ENCODE measurements around the gene PCGF1.
"Not testable (repeated sequence)": the region's sequence is repeated elsewhere in the genome, so short reads cannot be mapped to it uniquely, and the experiment has no call there.

The PCGF1 gene

DNA sequence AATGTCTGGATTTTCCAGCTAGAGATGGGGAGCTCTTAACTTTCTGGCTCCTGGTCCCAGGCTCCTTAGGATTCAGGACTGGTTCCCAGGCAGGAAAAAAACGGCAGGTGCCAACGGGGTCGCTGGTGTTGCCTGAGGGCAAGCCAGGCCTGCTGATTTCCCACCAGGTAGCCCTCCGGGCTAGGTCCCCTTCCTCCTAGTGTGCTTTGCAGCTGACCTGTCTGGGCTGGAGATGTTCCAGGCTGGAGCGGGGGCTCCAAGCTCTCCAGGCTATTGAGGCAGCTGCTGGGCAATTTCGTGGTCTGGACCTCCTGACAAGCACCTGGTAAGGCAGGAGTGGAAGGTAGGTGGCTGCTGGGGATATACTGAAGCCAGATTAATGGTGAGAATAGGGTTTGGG, 33.0 kb downstream of the PCGF1 start:
- no peak for DNase-seq (ENCODE audit: low read depth in 3 of 3, low spot score in 1 of 3)

DNA sequence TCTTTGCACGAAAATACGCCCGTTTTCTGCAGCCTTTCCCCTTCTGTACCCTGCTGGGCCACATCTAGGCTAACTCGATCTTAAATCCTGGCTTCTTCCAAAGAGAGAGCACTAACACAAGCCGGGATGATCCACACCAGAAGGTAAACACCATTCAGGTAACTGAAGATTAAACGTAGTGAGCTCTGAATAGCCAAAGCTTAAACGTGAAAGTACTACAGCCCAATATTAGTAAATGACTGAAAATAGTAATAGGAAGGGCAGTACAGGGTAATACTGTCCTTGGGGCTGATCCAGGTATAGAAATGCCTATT, 34.6 kb downstream of the PCGF1 start:
- no peak for DNase-seq (ENCODE audit: low read depth in 3 of 3, low spot score in 1 of 3)

DNA sequence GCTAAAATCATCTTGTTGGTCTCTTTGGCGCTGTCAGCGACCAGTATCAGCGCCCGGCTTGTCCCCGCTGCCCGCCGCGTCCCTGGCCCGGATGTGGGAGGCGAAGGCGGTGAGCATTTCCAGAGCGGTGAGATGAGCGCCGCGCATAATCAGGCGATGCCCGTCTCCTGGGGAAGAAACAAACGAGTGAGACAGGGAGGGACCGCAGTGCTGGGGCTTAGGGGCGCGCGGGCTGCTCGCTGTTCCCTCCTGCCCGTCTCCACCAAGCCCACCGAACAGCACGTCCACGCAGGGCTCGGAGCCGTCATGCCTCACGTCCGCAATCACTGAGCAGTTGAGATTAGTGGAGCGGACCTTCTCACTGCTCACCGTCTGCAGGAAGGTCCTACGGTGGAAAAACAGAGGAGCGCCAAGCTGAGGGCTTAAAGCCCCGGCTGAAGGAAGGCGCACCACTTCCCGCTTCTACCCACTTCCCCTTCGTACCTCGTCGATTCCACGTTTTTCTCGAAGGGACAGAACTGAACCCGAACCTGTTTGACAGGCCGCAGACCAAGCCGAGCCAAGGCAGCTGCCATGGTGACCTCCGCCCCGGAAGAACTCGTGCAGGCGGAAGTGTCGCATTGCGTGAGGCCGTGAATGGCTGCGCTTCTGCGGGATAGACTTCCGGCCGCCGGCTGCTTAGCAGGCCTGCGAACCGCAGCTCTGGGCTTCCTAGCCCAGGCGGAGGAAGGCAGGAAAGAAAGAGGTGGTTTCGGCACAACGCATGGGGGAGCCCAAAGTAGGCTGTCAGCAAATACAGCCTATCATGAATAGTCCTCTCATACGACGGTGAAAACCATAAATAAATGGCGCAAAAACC, 35.2 kb downstream of the PCGF1 start, which contains the start of gene MRPL53:
Gene MRPL53 (minus strand): TSS at position 595 of the 859 bp plus-strand sequence. CDS start 20 bp downstream, at position 575.
- DNase-seq (ENCODE audit: low read depth in 3 of 3, low spot score in 1 of 3): peak; percentile 88 to 97 (median 93)

DNA sequence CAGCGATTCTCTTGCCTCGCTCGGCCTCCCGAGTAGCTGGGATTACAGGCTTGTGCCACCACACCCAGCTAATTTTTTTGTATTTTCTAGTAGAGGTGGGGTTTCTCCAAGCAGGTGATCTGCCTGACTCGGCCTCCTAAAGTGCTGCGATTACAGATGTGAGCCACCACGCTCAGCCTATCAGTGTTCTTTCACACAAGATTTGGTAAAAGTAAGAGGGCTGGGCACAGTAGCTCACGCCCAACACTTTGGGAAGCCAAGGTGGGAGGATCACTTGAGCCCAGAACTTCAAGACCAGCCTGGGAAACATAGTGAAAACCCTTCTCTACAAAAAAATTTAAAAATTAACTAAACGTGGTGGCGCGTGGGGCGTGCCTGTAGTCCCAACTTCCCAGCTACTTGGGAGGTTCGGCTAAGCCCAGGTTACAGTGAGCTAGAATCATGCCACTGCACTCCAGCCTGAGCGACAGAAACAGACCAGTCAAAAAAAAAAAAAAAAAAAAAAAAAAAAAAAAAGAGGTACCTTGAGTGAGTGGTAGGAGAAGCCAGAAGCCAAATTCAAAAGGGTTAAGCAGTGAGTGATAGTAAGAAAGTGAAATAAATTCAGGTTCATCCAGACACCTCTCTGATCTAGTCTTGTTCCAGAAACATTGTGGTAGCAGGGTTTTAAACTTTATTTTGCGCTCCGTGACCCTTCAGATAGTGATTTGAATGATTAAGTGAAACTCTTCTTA, 36.0 kb downstream of the PCGF1 start:
- no peak for DNase-seq (ENCODE audit: low read depth in 3 of 3, low spot score in 1 of 3)

DNA sequence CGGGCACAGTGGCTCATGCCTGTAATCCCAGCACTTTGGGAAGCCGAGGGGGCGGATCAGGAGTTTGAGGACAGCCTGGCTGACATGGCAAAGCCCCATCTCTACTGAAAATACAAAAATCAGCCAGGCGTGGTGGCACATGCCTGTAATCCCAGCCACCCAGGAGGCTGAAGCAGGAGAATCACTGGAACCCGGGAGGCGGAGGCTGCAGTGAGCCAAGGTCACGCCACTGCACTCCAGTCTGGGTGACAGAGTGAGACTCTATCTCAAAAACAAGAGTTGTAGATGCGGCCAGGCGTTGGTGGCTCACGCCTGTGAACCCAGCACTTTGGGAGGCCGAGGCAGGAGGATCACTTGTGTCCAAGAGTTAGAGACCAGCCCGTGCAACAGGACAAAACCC, 36.8 kb downstream of the PCGF1 start:
- not testable (repeated sequence) for DNase-seq (ENCODE audit: low read depth in 3 of 3, low spot score in 1 of 3)

DNA sequence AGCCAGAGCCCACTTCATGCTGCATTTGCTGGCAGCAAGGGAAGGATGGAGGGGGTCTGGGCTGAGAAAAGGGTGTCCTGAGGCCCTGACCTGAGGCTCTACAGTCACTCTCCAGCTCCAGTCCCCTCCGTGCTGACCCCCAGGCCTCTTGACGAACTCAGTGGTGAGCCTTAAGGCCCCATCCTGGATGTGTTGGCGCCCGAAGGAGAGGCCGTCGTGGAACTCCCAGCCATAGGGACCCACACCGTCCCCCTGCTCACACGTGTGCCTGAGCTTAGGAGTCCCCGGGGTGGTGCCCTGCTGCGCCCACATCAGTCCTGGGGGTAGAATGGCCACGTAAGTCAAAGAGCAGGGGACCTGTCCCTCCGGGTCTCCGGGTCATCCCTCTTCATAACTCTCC, 43.1 kb downstream of the PCGF1 start:
- no peak for DNase-seq (ENCODE audit: low read depth in 3 of 3, low spot score in 1 of 3)

DNA sequence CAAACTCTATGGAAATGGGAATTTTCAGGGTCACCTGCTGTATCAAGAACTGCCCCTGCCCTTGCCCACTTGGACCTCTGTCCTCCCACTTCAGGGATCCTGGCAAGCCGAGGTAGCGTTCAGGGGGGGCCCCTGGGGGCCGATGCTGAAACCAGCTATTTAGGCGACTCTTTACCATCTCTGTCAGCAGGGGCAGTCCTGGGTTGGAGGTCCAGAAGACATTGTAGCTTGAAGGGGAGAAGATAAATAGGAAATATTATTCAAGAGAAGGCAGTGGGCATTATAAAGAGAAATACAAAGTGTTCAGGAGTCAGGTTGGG, 44.7 kb downstream of the PCGF1 start:
- DNase-seq (ENCODE audit: low read depth in 3 of 3, low spot score in 1 of 3): no peak

DNA sequence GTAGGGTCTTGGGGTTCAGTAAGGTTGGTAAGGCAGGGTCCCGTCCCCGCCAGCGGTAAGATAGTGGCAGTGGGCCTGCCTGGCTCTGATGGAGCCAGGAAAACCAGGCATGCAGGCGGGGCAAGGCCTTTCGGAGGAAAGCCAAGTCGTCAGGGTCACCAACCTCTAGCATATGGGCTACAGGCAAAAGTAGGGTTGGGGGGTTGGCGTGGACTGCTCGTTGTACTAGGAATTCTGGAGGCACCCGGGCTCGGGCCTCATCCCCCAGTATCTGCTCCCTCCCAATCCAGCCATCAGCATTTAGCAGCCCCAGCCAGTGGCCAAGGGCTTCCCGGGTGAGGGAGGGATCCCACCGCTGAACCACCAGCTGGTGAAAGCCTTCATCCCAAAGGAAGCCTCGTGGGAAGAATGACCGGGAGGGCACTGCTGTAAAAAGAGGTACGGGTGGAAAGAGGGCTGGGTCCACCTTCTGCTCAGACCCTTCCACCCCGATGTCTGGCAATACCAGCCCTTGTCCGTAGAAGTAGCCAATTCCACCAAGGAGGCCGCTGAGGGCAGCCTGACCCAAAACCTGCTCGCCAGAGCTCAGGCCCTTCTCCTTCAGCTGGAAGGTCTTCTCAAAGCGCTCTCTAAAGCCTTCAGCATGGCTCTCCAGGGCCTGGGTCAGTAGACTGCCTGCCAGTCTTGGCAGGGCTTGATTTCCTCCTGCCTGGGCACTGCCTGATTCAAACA, 45.3 kb downstream of the PCGF1 start:
- no peak for DNase-seq (ENCODE audit: low read depth in 3 of 3, low spot score in 1 of 3)

DNA sequence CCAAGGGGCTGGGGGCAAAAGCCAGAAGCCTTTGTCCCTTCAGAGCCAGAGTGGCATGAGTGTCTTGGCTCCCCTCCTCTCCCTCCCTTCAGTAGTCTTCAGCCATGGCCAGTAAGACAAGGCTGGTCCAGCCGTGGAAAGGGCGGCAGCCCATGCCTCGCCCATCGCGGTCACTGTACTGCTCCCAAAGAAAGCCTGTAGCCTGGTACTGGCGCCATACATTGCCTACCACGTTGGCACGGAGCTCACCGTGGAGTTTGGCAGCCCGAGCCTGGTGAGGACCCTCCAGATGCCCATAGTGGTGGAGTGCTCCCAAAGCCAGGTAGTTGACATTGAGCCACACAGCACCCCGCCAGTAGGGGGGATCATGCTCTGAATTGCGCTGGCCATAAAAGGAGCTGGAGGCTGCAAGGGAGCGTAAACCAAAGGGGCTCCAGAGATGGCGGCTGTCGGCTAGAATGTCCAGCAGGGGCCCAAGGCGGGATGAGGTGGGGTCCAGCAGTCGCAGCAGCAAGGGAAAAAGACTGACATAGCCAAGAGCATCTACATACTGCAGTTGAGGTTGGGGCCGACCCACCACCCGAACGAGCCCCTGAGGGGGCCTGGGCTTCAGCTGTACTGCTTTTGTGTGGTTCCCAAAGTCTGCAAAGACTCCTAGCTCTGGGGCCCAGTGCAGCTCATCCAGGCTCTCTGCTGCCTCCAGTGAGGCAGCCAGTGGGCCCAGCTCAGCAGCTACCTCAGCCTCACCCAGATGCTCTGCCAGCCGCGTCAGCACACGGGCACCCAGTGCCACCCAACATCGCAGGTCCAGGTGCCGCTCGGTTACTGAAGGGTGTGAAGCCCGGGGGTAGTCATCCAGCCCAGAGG, 46.1 kb downstream of the PCGF1 start:
- no peak for DNase-seq (ENCODE audit: low read depth in 3 of 3, low spot score in 1 of 3)

DNA sequence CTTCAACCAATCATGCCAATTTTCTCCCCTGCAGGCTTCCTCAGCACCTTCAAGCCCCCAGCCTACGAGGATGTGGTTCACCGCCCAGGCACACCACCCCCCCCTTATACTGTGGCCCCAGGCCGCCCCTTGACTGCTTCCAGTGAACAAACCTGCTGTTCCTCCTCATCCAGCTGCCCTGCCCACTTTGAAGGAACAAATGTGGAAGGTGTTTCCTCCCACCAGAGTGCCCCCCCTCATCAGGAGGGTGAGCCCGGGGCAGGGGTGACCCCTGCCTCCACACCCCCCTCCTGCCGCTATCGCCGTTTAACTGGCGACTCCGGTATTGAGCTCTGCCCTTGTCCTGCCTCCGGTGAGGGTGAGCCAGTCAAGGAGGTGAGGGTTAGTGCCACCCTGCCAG, 47.3 kb downstream of the PCGF1 start:
- not testable (repeated sequence) for DNase-seq (ENCODE audit: low read depth in 3 of 3, low spot score in 1 of 3)

DNA sequence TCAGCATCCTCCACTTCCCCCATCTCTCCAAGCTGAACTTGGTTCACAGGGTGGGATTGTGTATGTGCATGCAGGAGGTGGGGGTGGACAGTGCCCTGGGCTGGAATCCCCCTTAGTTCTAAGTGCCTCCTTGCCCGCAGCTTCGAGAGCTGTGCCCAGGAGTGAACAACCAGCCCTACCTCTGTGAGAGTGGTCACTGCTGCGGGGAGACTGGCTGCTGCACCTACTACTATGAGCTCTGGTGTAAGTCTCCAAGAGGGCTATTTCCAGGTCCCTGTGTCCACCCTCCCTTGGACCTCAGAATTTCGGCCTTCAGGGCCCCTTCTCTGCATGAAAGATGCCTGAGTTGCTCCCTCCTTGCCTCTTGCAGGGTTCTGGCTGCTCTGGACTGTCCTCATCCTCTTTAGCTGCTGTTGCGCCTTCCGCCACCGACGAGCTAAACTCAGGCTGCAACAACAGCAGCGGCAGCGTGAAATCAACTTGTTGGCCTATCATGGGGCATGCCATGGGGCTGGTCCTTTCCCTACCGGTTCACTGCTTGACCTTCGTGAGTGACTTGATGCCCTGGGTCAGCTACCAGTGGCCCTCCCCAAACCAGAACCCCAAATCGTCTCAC, 47.9 kb downstream of the PCGF1 start:
- DNase-seq (ENCODE audit: low read depth in 3 of 3, low spot score in 1 of 3): not testable (repeated sequence)

DNA sequence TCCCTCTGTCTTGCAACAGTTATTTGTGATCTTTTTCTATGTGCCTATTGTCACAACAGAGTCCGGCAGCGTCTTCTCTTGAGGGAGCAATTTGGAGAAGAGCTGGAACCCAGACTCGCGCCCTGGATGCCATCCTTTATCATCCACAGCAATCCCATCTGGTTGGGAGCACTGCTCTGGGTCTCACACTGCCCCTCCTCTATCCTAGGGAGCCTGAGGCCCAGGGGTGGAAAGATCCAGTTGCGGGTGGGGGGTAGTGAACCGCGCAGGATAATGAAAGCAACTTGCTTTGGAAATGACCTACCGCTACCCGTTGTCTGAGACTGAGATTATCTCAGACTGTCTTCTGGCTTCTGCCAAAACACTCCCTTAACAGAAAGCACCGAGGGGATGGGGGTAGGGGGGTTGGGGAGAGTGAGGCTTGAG, 48.5 kb downstream of the PCGF1 start:
- DNase-seq (ENCODE audit: low read depth in 3 of 3, low spot score in 1 of 3): no peak

DNA sequence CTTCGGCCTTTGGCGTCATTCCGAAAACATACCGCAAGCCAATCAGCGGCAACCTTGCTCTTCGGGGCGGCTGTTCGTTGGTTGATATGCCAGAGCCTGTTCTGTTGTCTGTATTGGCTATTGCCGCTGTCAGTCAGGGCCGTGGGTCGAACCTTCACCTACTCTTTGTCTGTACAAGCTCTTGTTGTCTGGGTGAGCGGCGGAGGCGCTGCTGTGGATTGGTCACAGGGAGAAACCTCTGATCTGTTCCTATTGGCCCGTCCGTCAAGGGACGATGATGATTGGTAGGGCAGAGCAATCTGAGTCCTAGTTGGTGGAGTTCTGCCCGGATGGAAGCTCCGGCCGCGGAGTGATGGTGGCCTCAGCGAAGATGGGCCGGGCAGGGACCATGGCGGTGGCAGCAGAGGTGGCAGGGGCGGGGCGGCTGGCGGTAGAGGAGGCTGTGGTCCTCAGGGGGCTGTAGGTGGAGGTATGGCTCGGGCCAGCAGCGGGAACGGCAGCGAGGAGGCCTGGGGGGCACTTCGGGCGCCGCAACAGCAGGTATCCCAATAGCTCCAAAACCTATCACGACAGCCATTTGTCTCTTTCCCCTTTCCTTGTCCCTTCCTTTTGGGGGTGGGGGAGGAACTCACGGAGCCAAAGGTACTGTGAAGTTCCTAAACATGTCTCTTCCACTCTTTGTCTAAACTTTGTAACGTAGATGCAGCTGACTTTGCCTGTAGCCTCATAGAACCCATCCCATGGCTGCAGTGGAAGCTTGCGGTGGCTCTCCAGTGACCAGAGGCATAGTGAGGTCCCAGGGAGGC, 49.2 kb downstream of the PCGF1 start, which contains the start of gene WBP1:
Gene WBP1 (plus strand): TSS at position 307 of the 806 bp plus-strand sequence. CDS start 165 bp downstream, at position 472.
- peak; percentile 91 to 99 (median 96) for DNase-seq (ENCODE audit: low read depth in 3 of 3, low spot score in 1 of 3)

DNA sequence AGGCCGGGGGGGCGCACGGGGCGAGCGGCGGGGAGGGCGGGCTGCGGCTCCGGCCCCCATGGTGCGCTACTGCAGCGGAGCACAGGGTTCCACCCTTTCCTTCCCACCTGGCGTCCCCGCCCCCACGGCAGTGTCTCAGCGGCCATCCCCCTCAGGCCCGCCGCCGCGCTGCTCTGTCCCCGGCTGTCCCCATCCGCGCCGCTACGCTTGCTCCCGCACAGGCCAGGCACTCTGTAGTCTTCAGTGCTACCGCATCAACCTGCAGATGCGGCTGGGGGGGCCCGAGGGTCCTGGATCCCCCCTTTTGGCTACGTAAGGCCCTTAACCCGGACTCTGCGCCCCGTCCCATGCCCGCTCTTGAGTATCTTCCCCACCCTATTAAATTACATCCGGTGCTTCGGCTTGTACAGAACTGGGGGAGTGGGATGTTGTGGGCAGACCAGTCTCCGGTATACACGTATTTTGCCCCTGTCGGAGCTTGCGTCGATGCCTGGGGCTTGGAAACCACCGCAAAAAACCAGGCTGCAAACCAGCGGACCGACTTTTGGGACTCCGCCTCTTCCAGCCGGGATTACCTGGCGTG, 49.9 kb downstream of the PCGF1 start:
- DNase-seq (ENCODE audit: low read depth in 3 of 3, low spot score in 1 of 3): peak; percentile 49 to 72 (median 56)

DNA sequence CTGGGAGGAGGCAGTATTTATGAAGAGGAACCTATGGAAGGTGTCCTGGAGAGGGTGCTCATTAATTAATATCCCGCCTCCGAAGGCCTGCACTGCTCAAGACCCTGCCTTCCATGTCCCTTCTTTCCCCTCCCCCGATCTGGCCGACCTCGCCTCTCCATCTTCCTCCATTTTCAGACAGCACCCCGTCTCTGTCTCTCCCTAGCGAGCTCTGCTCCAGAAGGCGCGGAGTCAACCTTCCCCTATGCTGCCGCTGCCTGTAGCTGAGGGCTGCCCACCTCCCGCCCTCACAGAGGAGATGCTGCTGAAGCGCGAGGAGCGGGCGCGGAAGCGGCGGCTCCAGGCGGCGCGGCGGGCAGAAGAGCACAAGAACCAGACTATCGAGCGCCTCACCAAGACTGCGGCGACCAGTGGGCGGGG, 50.4 kb downstream of the PCGF1 start:
- DNase-seq (ENCODE audit: low read depth in 3 of 3, low spot score in 1 of 3): no peak
